Endodermal cell (in vitro differentiated cells): Measurements from ENCODE around the gene CEP170B. TPM values are rescaled to one million over a fixed set of nuclear protein-coding genes. Genes with fewer than 3 reads are reported as not detected.

Experiments used
- DNase-seq: peaks from one replicate; pipeline ENCODE4 v3.0.0-alpha.2; 2017
- H3K27ac ChIP-seq: 2 replicates; pipeline ENCODE4 v1.5.1; 2013; ENCODE audit warnings: mild to moderate bottlenecking, low read depth, low read length, moderate library complexity
- H3K27me3 ChIP-seq: 2 replicates; pipeline ENCODE4 v1.6.1; 2013; ENCODE audit warnings: mild to moderate bottlenecking, low read length, moderate library complexity; ENCODE audit not compliant: insufficient read depth, control insufficient read depth, poor library complexity, severe bottlenecking
- H3K36me3 ChIP-seq: 2 replicates; pipeline ENCODE4 v1.7.0; 2013; ENCODE audit warnings: mild to moderate bottlenecking, low read length, moderate library complexity; ENCODE audit not compliant: control insufficient read depth, insufficient read depth
- H3K4me1 ChIP-seq: one replicate; pipeline ENCODE4 v1.7.0; 2013; ENCODE audit warnings: low read length; ENCODE audit not compliant: control insufficient read depth, insufficient read depth
- H3K4me3 ChIP-seq: 2 replicates; pipeline ENCODE4 v1.5.1; 2013; ENCODE audit warnings: mild to moderate bottlenecking, low read length, moderate library complexity
- H3K9ac ChIP-seq: 2 replicates; pipeline ENCODE4 v1.6.1; 2013; ENCODE audit warnings: mild to moderate bottlenecking, low read length, moderate library complexity; ENCODE audit not compliant: poor library complexity, severe bottlenecking; ENCODE audit errors: extremely low read depth
- H3K9me3 ChIP-seq: 2 replicates; pipeline ENCODE4 v1.6.1; 2013; ENCODE audit warnings: mild to moderate bottlenecking, low read length, moderate library complexity; ENCODE audit not compliant: control insufficient read depth
- H3K27ac Mint-ChIP-seq: 2 replicates; pipeline ENCODE4 v1.8.0; 2020; ENCODE audit warnings: mixed read lengths
- H3K27me3 Mint-ChIP-seq: 2 replicates; pipeline ENCODE4 v1.8.0; 2021; ENCODE audit warnings: mild to moderate bottlenecking, mixed read lengths; ENCODE audit not compliant: insufficient read depth
- H3K36me3 Mint-ChIP-seq: 2 replicates; pipeline ENCODE4 v1.8.0; 2020; ENCODE audit warnings: low read depth, mixed read lengths
- H3K4me1 Mint-ChIP-seq: 2 replicates; pipeline ENCODE4 v1.8.0; 2020; ENCODE audit warnings: mixed read lengths
- H3K4me3 Mint-ChIP-seq: 2 replicates; pipeline ENCODE4 v1.8.0; 2020; ENCODE audit warnings: mild to moderate bottlenecking, moderate library complexity, mixed read lengths
- H3K9me3 Mint-ChIP-seq: 2 replicates; pipeline ENCODE4 v1.8.0; 2020; ENCODE audit warnings: mild to moderate bottlenecking, mixed read lengths
- WGBS, 2 experiments: methylation state at CpG; one replicate each; pipeline versions ENCODE4 v1.1.5 to v1.1.7; 2013; ENCODE audit warnings: missing lambda C conversion rate in 2 of 2, mixed read lengths in 1 of 2; ENCODE audit not compliant: insufficient coverage in 1 of 2, insufficient read length in 1 of 2; 5-methylcytosine and 5-hydroxymethylcytosine counted together
- total RNA-seq, 2 donors: library from RNA; stranded (reverse); fragmentation: NEBNext Ultra II Directional in 1 of 2; extraction: Animal tissue kit (Norgen Biotek cat#: 25700) in 1 of 2; gene quantifications; 2 replicates in 1 of 2; 3 replicates in 1 of 2; pipeline ENCODE4 v1.2.1, GENCODE V29; 2021
- TF ChIP-seq, protein P1 (sequence below): fragments of 200-600 bp; sonication (generic); conservative IDR thresholded peaks from 2 replicates; pipeline ENCODE4 v1.5.0; 2021; ENCODE audit warnings: antibody characterized with exemption, mild to moderate bottlenecking

Gene CEP170B
- total RNA-seq, 2 donors from 2014 or later: 38.9 to 43.1 TPM

DNA sequence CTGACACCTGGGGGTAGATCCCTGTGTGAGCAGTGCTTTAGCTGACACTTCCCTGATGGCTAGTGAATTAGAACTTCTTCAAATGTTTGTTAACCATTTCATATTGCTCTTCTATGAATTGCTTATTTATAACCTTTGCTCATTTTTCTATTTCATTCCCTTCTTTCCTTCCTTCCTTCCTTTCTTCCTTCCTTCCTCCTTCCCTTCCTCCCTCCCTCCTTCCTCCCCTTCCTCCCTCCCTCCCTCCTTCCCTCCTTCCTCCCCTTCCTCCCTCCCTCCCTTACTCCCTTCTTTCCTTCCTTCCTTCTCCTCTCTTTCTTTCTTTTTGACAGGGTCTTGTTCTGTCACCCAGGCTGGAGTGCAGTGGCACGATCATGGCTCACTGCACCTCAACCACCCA is 23.3 kb upstream of the CEP170B start:
- Histone ChIP-seq H3K27me3 (peaks cover 17% of the 10 kb centered on the region), H3K4me1 (peaks cover 10% of the 10 kb centered on the region), H3K36me3 (no peaks in the 10 kb centered on the region), H3K9me3 (no peaks in the 10 kb centered on the region), H3K27ac (no peak overlapping the region), H3K4me3 (no peak overlapping the region), H3K9ac (no peak overlapping the region)
- Mint-ChIP-seq H3K27ac (no peak overlapping the region), H3K36me3 (no peaks in the 10 kb centered on the region), H3K4me1 (peaks cover 13% of the 10 kb centered on the region), H3K27me3 (peaks cover 57% of the 10 kb centered on the region), H3K4me3 (no peak overlapping the region), H3K9me3 (peaks cover under 1% of the 10 kb centered on the region)
- no peak for DNase-seq
- WGBS, 2 experiments: 83 to 100% methylated on average over 1 of the region's 1 CpG
- TF ChIP-seq, protein P1, sequence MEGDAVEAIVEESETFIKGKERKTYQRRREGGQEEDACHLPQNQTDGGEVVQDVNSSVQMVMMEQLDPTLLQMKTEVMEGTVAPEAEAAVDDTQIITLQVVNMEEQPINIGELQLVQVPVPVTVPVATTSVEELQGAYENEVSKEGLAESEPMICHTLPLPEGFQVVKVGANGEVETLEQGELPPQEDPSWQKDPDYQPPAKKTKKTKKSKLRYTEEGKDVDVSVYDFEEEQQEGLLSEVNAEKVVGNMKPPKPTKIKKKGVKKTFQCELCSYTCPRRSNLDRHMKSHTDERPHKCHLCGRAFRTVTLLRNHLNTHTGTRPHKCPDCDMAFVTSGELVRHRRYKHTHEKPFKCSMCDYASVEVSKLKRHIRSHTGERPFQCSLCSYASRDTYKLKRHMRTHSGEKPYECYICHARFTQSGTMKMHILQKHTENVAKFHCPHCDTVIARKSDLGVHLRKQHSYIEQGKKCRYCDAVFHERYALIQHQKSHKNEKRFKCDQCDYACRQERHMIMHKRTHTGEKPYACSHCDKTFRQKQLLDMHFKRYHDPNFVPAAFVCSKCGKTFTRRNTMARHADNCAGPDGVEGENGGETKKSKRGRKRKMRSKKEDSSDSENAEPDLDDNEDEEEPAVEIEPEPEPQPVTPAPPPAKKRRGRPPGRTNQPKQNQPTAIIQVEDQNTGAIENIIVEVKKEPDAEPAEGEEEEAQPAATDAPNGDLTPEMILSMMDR: no peak

DNA sequence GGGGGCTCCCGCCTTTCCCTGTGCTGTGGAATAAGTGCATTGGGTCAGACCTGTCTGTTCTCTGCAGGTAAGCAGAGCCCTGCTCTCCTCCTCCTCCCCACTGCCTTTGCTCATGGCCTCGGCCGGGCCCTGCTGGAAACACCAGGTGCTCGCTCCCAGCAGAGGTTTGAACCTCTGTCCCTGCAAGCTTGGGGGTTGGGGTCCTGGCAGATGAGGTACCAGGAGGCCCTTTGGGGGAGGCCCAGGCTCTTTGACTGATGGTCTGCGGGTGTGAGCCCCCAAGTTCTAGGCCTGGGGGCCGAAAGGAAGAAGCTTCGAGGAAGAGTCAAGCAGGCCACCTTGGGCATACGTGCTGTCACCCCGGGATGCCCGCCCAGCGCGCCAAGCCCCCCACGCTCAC is 22.1 kb upstream of the CEP170B start:
- Histone ChIP-seq H3K36me3 (no peaks in the 10 kb centered on the region), H3K4me3 (no peak overlapping the region), H3K9ac (no peak overlapping the region), H3K27ac (no peak overlapping the region), H3K27me3 (peaks cover 17% of the 10 kb centered on the region), H3K9me3 (no peaks in the 10 kb centered on the region), H3K4me1 (peaks cover 10% of the 10 kb centered on the region)
- H3K36me3 Mint-ChIP-seq: peaks cover under 1% of the 10 kb centered on the region
- peaks cover 13% of the 10 kb centered on the region for H3K4me1 Mint-ChIP-seq
- no peak for DNase-seq
- 58 to 63% methylated on average over 6 to 13 of the region's 13 CpGs for WGBS, 2 experiments
- TF ChIP-seq, protein P1: no peak
- H3K27ac Mint-ChIP-seq: no peak overlapping the region
- peak overlapping the region; percentile 64 for H3K4me3 Mint-ChIP-seq
- H3K27me3 Mint-ChIP-seq: peaks cover 59% of the 10 kb centered on the region
- H3K9me3 Mint-ChIP-seq: peaks cover 6% of the 10 kb centered on the region

DNA sequence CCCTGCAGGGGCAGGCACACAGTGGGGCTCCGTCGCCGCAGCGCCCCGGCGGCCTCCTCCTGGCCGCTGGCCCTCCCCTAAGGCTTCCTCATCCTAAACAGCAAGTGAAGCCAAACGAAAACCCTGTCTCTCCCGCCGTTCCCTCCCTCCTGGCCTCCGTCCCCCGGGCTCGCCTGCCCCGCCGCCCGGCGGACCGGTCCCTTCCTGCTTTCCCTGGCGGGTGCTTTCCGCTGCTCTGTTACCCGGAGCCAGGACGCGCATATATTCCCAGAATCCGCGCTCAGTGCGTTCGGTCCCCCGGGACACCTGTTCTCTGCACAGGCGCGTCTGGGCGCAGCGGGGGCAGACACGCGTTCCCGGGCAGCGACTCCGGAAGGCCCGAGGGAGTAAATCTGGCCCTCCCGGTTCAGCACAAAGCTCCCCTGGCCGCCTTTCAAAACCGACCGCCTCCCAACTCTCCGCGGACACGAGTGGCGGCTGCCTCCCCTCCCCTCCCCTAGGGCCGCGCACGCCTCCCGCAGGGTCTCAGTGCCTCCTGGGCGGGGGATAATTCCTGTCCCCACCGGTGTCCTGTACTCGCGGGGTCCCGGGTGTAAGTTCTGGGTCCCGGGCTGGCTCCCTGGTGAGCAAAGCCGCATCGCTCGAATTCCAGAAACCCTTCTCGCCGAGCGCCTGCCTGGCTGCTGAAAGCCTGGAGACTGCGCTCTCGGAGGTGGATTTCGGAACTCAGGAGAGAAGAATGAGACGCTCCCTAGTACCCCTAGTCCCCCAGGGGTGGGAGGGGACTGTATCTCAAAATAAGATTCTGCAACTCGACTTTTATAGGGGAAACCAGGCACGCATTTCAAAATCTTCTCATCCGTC is 21.4 kb upstream of the CEP170B start:
- Mint-ChIP-seq H3K4me3 (peak overlapping the region; percentile 64), H3K27ac (peak overlapping the region; percentile 81), H3K36me3 (peaks cover 2% of the 10 kb centered on the region), H3K4me1 (peaks cover 13% of the 10 kb centered on the region), H3K27me3 (peaks cover 57% of the 10 kb centered on the region), H3K9me3 (peaks cover 6% of the 10 kb centered on the region)
- DNase-seq: peak; percentile 87
- Histone ChIP-seq H3K27ac (no peak overlapping the region), H3K27me3 (peaks cover 17% of the 10 kb centered on the region), H3K4me3 (peak overlapping the region; percentile 71), H3K4me1 (peaks cover 10% of the 10 kb centered on the region), H3K9ac (peak overlapping the region; percentile 51), H3K36me3 (no peaks in the 10 kb centered on the region), H3K9me3 (no peaks in the 10 kb centered on the region)
- TF ChIP-seq, protein P1: no peak
- 2 to 15% methylated on average over 23 to 69 of the region's 69 CpGs for WGBS, 2 experiments
